Stimulated activated CD8-positive, alpha-beta memory T cell treated with anti-CD3 and anti-CD28 coated beads, Interleukin-4, amount 100 ng/mL, for 4 hours (primary cell): ENCODE measurements around the gene CADM1.

ENCODE experiments used
- DNase-seq, 2 donors: peaks; one replicate each; pipeline ENCODE4 v3.0.0-alpha.2; 2020; ENCODE audit warnings: low read depth in 2 of 2, low spot score in 1 of 2

Gene CADM1

GRCh38 chr11:115188188-115188897 is 315.9 kb downstream of the CADM1 start:
- no peak for DNase-seq

DNA sequence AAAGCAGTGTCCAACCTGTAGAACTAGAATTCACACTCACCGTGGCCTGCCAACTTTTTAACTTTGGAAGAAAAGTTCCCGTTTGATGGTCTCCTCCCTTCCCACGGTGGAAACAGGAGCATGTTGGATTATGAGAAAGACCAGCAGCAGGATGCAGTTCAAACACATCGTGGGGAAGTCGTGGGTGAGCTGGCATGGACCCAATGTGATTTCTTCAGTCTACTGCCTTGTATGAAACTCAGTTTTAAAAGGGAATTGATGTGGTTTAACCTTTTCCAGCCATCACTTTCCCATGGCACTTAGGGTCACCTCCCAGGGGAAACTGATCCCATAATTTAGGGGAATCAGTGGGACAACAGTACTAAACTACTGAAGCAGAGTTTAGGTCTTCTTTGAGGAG is 318.3 kb downstream of the CADM1 start:
- DNase-seq = no peak

- no peak for DNase-seq
These were observed 318.7 kb downstream of the CADM1 start for GRCh38 chr11:115185507-115185906.

DNA sequence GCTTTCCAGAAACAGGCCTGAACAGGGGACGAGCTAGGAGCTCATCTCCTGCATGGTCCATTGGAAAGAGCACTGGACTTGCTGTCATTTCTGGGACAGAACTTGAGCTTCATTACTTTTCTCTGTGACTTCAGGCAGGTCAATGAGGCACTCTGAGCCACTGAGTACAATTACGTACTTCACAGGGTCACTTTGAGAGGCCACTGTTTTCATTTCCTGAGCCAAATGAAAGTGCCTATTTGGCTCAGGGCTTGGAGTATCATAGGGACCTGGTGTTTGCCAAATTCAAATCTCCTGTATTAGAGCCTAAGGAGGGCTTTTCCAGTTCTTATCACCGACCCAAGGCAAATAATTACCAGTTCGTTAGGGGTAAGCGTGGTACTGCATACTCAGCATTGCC is 319.3 kb downstream of the CADM1 start:
- DNase-seq = no peak

DNA sequence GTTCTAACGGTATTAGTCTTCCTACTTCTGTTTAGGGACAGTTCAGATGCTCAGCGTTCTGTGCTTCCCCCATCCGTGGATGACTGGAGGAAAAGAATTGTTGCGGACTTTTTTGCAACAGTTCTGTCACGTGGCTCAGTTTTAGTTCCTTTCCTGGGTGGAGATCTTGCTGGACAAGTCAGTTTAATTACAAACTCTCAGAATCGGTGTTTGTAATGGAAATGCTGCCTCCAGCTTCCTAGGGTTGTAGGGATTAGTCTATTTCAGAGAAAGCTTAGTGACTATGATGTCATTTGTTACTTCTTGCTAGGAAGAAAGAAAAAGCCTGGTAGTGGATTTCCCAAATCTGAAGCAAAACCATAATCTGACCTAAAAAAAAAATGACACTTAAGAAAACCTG is 320.4 kb downstream of the CADM1 start:
- DNase-seq = no peak

DNA sequence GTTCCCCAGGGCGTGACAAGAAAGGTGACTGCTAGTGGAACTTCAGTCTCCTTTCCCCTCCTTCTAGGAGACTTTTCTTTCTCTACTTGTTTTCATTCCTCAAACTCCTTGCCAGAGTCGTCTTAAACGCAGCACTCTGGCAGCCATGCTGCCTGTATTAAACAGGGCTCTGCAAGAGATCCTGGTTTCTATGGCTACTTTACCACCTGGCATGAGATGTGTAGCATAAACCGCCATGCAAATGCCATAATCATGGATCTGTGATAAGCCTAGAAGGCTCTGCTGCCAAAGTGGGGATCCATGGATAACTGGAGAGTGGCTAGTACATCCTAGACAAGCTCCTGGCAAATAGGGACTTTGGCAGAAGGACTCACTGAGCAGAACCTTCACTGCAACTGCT is 321.1 kb downstream of the CADM1 start:
- no peak for DNase-seq

GRCh38 chr11:115182282-115182955 is 321.8 kb downstream of the CADM1 start:
- DNase-seq = no peak

DNA sequence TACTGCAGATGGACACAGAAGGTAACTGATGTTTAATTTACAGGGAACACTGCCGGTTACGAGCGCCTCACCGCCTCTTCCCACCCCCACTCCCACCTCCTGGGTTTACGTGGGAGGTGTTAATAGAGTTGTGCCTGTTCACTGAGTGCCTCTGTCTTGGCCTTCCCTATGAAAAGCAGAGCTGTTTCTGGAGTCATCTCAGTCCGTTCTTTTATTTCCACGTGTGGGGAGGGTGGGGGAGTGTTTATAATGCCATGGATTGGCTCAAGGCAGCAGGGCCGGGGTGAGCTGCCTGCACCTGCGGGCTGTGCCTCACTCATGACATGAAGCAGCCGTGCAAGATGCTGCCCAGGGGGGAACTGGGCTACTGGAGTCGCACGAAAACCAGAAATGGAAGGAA is 322.7 kb downstream of the CADM1 start:
- no peak for DNase-seq

- no peak for DNase-seq
These were observed 323.9 kb downstream of the CADM1 start for GRCh38 chr11:115180272-115180671.

GRCh38 chr11:115179636-115180035 is 324.6 kb downstream of the CADM1 start:
- no peak for DNase-seq

- DNase-seq = no peak
These were observed 325.5 kb downstream of the CADM1 start for GRCh38 chr11:115178705-115179104.

GRCh38 chr11:115173136-115173535 is 331.1 kb downstream of the CADM1 start:
- no peak for DNase-seq

DNA sequence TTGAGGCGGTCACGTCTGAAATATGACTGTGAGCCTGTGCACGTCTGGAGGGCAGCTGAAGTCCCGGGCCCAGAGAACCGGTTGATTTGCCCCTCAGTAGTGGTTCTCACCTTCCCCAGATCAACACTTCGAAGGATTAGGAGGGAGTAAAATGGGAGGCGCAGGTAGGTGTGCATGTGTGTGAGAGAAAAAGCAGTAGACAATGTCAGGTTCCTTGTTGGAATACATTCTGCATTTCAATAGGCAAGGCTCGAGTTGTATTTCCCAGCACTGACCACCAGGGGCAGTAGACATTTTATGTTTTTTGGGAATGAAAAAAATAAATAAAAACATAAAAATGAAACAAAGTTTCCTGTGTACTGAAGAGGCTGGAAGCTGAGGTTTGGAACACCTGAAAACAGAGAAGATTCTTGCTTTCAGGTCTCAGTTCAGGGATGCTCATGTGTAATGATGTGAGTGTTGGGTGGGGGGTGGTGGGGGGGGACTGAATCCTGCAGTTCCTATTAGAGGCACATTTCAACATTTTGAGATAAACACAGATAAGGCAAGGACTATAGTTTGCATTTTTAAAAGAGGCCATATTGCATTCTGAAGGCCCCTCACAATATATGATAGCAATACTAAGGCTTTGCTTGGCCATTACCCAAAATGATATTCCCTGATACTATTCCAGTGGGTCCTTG is 333.9 kb downstream of the CADM1 start:
- DNase-seq = no peak

DNA sequence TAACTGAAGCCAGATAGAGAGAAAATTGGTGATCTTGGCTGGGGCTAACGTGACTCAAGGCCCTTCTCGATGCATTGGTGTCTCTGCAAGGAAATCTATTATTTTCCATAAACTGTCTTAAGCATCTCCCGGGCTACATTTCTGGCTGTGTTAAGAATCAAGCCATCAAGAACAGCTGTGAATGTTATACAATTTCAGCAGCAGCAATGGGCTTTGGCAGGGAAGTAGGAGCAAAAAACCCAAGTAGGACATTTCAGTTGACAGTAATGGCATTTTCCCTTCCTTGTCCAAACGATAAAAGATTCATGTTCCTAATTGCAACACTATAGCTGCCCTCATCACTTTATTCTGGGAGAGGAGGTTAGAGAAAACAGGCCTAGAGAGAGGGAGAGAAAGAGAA is 335.0 kb downstream of the CADM1 start:
- DNase-seq = no peak

GRCh38 chr11:115168686-115169085 is 335.5 kb downstream of the CADM1 start:
- DNase-seq = no peak

DNA sequence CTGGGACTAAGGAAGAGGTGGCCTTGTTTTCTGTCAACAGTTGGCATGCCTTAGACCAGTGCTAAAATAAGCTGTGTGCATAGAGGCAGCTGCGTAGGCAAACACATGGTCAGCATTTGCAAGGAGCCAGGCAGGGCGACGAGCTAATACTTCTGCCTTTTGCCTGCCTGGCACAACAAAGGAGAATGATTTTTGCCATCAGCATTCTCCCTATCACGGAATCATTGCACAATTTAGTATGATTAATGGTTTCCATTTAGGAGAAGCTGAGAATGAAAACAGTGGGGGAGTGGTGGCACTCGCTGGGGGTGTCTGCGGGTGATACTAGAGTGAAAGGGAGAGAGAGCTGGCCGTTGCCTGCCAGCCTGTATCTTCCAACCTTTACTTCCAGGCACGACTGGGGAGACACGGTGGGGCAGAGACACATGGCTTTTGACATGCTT is 336.0 kb downstream of the CADM1 start:
- DNase-seq = no peak

- DNase-seq = no peak
These were observed 336.8 kb downstream of the CADM1 start for GRCh38 chr11:115167456-115167855.

GRCh38 chr11:115166820-115167219 is 337.4 kb downstream of the CADM1 start:
- no peak for DNase-seq

- no peak for DNase-seq
These were observed 339.4 kb downstream of the CADM1 start for GRCh38 chr11:115164774-115165173.

DNA sequence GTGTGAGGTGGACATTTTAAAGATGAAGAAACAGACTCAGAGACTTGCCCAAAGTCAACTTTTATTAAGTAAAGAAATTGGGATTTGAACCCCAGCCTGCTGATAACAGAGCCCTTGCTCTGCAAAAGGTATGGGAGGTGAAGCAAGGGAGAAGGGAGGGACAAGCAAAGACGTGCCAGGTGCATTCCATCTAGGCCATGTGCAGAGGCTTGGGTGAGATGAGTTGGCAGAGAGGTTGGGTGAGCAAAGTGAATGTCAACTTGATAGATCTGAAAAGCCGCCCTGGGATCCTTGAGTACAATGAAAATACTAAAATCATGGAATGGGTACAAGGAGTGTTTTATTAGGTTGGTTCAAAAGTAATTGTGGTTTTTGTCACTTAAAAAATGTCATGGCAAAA is 341.3 kb downstream of the CADM1 start:
- no peak for DNase-seq

DNA sequence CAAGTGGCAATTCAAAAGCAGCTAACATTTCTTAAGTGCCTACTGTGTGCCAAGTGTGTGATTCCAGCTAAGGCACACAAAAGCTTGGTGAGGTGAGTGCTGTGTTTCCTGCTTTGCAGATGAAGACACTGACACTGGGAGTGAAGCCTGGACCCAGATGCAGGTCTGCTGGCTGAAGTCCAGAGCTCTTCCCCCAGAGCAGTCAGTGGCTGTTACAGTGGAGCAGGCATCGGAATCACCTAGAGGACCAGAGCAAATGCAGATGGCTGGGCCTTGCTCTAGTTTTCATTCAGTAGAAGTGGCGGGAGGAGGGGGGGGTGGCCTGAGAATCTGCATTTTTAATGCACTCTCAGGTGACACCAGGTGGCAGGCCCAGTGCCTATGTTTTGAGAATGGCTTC is 342.3 kb downstream of the CADM1 start:
- DNase-seq = no peak

DNA sequence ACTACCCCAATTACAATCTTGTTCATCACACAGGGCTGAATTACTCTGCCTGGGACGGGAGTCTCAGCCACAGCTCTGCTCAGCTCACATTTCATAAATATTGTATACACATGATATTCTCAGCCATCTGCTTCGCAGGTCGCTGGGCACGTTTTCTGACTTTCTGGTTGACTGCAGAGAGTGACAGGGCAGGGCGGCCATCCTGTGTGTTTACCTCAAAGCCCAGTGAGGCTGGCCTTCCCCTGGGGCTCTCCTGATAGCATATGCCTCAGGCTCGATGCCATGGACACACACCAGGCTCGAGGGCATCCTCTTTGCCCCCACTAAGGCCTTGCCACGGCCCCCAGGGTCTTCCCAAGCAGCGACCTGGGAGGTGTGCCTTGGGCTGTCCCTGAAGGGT is 345.0 kb downstream of the CADM1 start:
- DNase-seq = no peak
